K562 (cell line): ENCODE results near the gene TGOLN2. TPM values are rescaled to one million over a fixed set of nuclear protein-coding genes. Genes with fewer than 3 reads are reported as not detected.

Source experiments
- ATAC-seq: fragments of 200-7000 bp; cut with Tn5 transposase; 3 replicates; pipeline ENCODE4 v1.9.1; 2020; ENCODE audit warnings: moderate library complexity
- BruUV-seq: library from RNA; stranded (reverse); fragments of 400-500 nt; replicated peaks from 2 replicates; lab custom pipeline; 2021; lab: Mats Ljungman, UMichigan
- CTCF ChIA-PET: fragments of 300-600 bp; formaldehyde crosslinking; extraction: SDS; loops from one replicate; lab custom pipeline; 2021; ENCODE audit warnings: low intra/inter-chr PET ratio; lab: Yijun Ruan, JAX
- POLR2A ChIA-PET: fragments of 300-600, 350-650 bp; sonication (Branson Sonifier 250); formaldehyde crosslinking; extraction: SDS; loops from one replicate; lab custom pipeline; 2021; ENCODE audit warnings: antibody characterized with exemption, inconsistent platforms; lab: Yijun Ruan, JAX
- DNase-seq, 4 experiments: peaks; one replicate each; pipeline versions ENCODE4 v3.0.0 to v3.0.0-alpha.2; 2011 to 2018; ENCODE audit warnings: low spot score in 3 of 4, mixed read lengths in 3 of 4; ENCODE audit errors: extremely low read depth in 1 of 4
- FAIRE-seq: peaks from 2 replicates; lab custom pipeline; 2011; peaks lifted over from hg19 to GRCh38; lab: Jason Lieb, UNC
- H2AFZ ChIP-seq: 2 replicates; pipeline ENCODE4 v1.6.0; 2011; ENCODE audit warnings: low read depth, low read length, control low read depth, inconsistent platforms
- H3K27ac ChIP-seq: fragments of 200-600 bp; 3 replicates; pipeline ENCODE4 v1.8.0; 2011; ENCODE audit warnings: low read depth, mild to moderate bottlenecking, control low read depth, inconsistent platforms, low read length, moderate library complexity, mixed read lengths; ENCODE audit errors: extremely low read depth
- H3K27me3 ChIP-seq, 2 experiments: fragments of 300-600 bp in 1 of 2; 2 replicates in 1 of 2; 3 replicates in 1 of 2; pipeline versions ENCODE4 v1.6.0 to v1.8.0; 2011; ENCODE audit warnings: inconsistent platforms in 2 of 2, low read length in 2 of 2, mild to moderate bottlenecking in 1 of 2, mixed read lengths in 1 of 2, moderate library complexity in 1 of 2; ENCODE audit not compliant: control insufficient read depth in 2 of 2, insufficient read depth in 2 of 2
- H3K36me3 ChIP-seq: fragments of 300-600 bp; 3 replicates; pipeline ENCODE4 v1.8.0; 2011; ENCODE audit warnings: mild to moderate bottlenecking, low read length, inconsistent platforms; ENCODE audit not compliant: control insufficient read depth, insufficient read depth
- H3K4me1 ChIP-seq, 2 experiments: fragments of 200-600 bp in 1 of 2; replicated peaks in 1 of 2; 2 replicates in 1 of 2; 3 replicates in 1 of 2; pipeline versions ENCODE4 v1.5.1 to v1.8.0; 2011; ENCODE audit warnings: inconsistent platforms in 2 of 2, low read length in 2 of 2, mild to moderate bottlenecking in 1 of 2, mixed read lengths in 1 of 2, moderate library complexity in 1 of 2; ENCODE audit not compliant: control insufficient read depth in 2 of 2, insufficient read depth in 2 of 2
- H3K4me2 ChIP-seq: 2 replicates; pipeline ENCODE4 v1.6.1; 2011; ENCODE audit warnings: low read length, control low read depth, inconsistent platforms, mixed read lengths; ENCODE audit not compliant: insufficient read depth
- H3K4me3 ChIP-seq: fragments of 200-600 bp; sonication (generic), shearing (Covaris generic); 2 replicates; pipeline ENCODE4 v1.5.1; 2016; ENCODE audit warnings: control low read depth, inconsistent platforms
- H3K79me2 ChIP-seq: fragments of 200-600 bp; 3 replicates; pipeline ENCODE4 v1.8.0; 2011; ENCODE audit warnings: low read length, inconsistent platforms; ENCODE audit not compliant: control insufficient read depth, insufficient read depth
- H3K9ac ChIP-seq, 2 experiments: 2 replicates each; pipeline versions ENCODE4 v1.6.0 to v1.6.1; 2011; ENCODE audit warnings: low read depth in 2 of 2, low read length in 2 of 2, control low read depth in 1 of 2, inconsistent platforms in 1 of 2, mild to moderate bottlenecking in 1 of 2, mixed read lengths in 1 of 2; ENCODE audit not compliant: insufficient read depth in 1 of 2
- H3K9me1 ChIP-seq: one replicate; pipeline ENCODE4 v1.6.0; 2011; ENCODE audit warnings: inconsistent platforms, mild to moderate bottlenecking, low read length, moderate library complexity; ENCODE audit not compliant: control insufficient read depth, insufficient read depth
- H3K9me3 ChIP-seq: replicated peaks from 2 replicates; pipeline ENCODE4 v1.5.1; 2011; ENCODE audit warnings: low read depth, low read length, inconsistent platforms; ENCODE audit not compliant: control insufficient read depth, insufficient read depth
- H4K20me1 ChIP-seq: replicated peaks from 2 replicates; pipeline ENCODE4 v1.6.1; 2011; ENCODE audit warnings: low read length, inconsistent platforms, mixed read lengths; ENCODE audit not compliant: control insufficient read depth, insufficient read depth
- ARNT ChIP-seq, 2 experiments: fragments of 450-650 bp; IDR thresholded peaks; 2 replicates each; pipeline ENCODE4 v1.6.1; 2016; ENCODE audit warnings: mild to moderate bottlenecking in 1 of 2
- ERF ChIP-seq: fragments of 450-650 bp; formaldehyde crosslinking; IDR thresholded peaks from 2 replicates; pipeline ENCODE4 v1.4.0; 2020; ENCODE audit warnings: mild to moderate bottlenecking, mixed read lengths
- HOXB6 ChIP-seq: fragments of 250-450 bp; sonication (Bioruptor Pico); IDR thresholded peaks from 2 replicates; pipeline ENCODE4 v1.5.1; 2022; ENCODE audit warnings: mild to moderate bottlenecking, borderline replicate concordance
- JUN ChIP-seq, 2 experiments: sonication (generic) in 1 of 2; formaldehyde crosslinking in 1 of 2; IDR thresholded peaks; 2 replicates each; pipeline versions ENCODE4 v1.6.1 to v1.8.0; 2012 to 2022; ENCODE audit warnings: borderline replicate concordance in 2 of 2, mild to moderate bottlenecking in 2 of 2, improper control_type of control experiment in 1 of 2, low read depth in 1 of 2, low read length in 1 of 2, missing genetic modification reagents in 1 of 2
- KAT7 ChIP-seq: sonication (generic); formaldehyde crosslinking; IDR thresholded peaks from 2 replicates; pipeline ENCODE4 v1.8.0; 2022; ENCODE audit warnings: missing genetic modification reagents, mild to moderate bottlenecking, borderline replicate concordance
- MCM3 ChIP-seq: fragments of 450-650 bp; IDR thresholded peaks from 2 replicates; pipeline ENCODE4 v1.6.1; 2016
- MTA3 ChIP-seq: fragments of 450-650 bp; formaldehyde crosslinking; IDR thresholded peaks from 2 replicates; pipeline ENCODE4 v1.6.1; 2017; ENCODE audit warnings: mild to moderate bottlenecking, borderline replicate concordance
- NCOA1 ChIP-seq: fragments of 450-650 bp; IDR thresholded peaks from 2 replicates; pipeline ENCODE4 v1.6.1; 2016; ENCODE audit warnings: low read depth
- NFE2L1 ChIP-seq: fragments of 450-650 bp; IDR thresholded peaks from 2 replicates; pipeline ENCODE4 v1.6.1; 2016; ENCODE audit warnings: missing genetic modification characterization, low read depth, mild to moderate bottlenecking, missing compliant biosample characterization, moderate library complexity, borderline replicate concordance
- NFXL1 ChIP-seq: fragments of 450-650 bp; formaldehyde crosslinking; IDR thresholded peaks from 2 replicates; pipeline ENCODE4 v1.4.0; 2021; ENCODE audit warnings: mild to moderate bottlenecking
- SLC30A9 ChIP-seq: fragments of 250-450 bp; sonication (Bioruptor Pico); IDR thresholded peaks from 2 replicates; pipeline ENCODE4 v1.8.0; 2022; ENCODE audit warnings: mild to moderate bottlenecking, moderate library complexity
- SMARCE1 ChIP-seq: fragments of 450-650 bp; IDR thresholded peaks from 2 replicates; pipeline ENCODE4 v1.7.1; 2016; ENCODE audit warnings: mild to moderate bottlenecking
- ZFX ChIP-seq: sonication (generic); formaldehyde crosslinking; IDR thresholded peaks from 2 replicates; pipeline ENCODE4 v1.8.0; 2022; ENCODE audit warnings: mild to moderate bottlenecking, missing genetic modification reagents, moderate library complexity
- whole genome bisulfite sequencing: fragments of 100-300 bp; shearing (Covaris generic); methylation state at CpG from one replicate; pipeline ENCODE4 v1.1.6; 2016; ENCODE audit warnings: low coverage, mixed read lengths; ENCODE audit not compliant: insufficient coverage; ENCODE audit errors: missing lambda C conversion rate; 5-methylcytosine and 5-hydroxymethylcytosine counted together
- in situ Hi-C: fragments of 300-500 bp; cut with MboI; formaldehyde crosslinking; loops from 4 replicates; pipeline ENCODE4 v1.15.0; 2018; ENCODE audit warnings: inconsistent platforms, mixed read lengths
- intact Hi-C: fragments of 100-400 bp; cut with micrococcal nuclease; formaldehyde crosslinking; loops from 2 replicates; pipeline ENCODE4 v1.14.2; 2022
- polyA plus RNA-seq, 8 experiments: library from polyadenylated mRNA; depleted of rRNA in 4 of 8; stranded (reverse) in 5 of 8; unstranded in 3 of 8; fragments of >200 nt; fragmentation: Nextera tagmentation in 2 of 8; fragmentation: Illumina TruSeq in 1 of 8; extraction: Ambion mirVana in 2 of 8; extraction: Trizol in 1 of 8; gene quantifications; 2 replicates each; pipeline versions ENCODE4 v1.2.1 to v1.2.3, GENCODE V29; 2011 to 2014; ENCODE audit warnings: inconsistent platforms in 1 of 8, missing spikeins in 1 of 8
- total RNA-seq, 7 experiments: library from RNA; depleted of rRNA in 6 of 7; stranded (reverse); fragments of >200 nt in 6 of 7; fragmentation: Illumina TruSeq in 2 of 7; extraction: Trizol in 2 of 7; gene quantifications; 2 replicates each; pipeline versions ENCODE4 v1.2.1 to v1.2.3, GENCODE V29; 2011 to 2021; ENCODE audit warnings: low replicate concordance in 1 of 7
- TF ChIP-seq, protein P1 (sequence below): sonication (generic); formaldehyde crosslinking; IDR thresholded peaks from 2 replicates; pipeline ENCODE4 v1.8.1; 2023; ENCODE audit warnings: mild to moderate bottlenecking, missing genetic modification reagents

The TGOLN2 gene
- total and polyA plus RNA-seq, 9 of the 15 experiments (the other 6 are each of a cell fraction or from before 2014, with no cell fraction given), result 13.0 to 66.5 (median 35.9) TPM

DNA sequence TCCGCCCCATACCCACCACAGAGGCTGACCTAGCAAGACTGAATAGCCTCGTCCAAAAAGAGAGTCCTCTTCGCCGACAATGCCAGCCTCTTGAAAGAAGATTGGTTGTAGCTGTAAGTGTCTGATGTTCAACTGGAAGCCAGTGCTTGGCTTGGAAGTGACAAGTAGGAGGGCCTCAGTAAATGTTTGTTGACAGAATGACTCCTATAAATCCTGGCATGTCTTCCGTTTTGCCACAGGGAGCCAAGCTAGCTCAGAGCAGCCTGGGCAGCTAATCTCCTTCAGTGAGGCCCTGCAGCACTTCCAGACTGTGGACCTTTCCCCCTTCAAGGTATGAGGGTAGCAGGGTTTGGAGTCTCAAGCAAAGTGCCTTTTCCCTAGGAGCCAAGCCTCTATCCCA, 41.7 kb upstream of the TGOLN2 start:
- Histone ChIP-seq H3K27me3 (no peaks in the 10 kb centered on the region), H3K4me1 (no peaks in the 10 kb centered on the region), H3K9me1 (peaks cover 2% of the 10 kb centered on the region), H3K79me2 (no peaks in the 10 kb centered on the region), H2AFZ (no peak overlapping the region)
- POLR2A ChIA-PET, result interaction anchor here (1.1 to 2.6 kb wide), 4 partner anchors 15 to 179 kb away, joined by 4 to 17 read pairs (median 6); partner anchors contain the start of genes ELMOD3, MAT2A and RETSAT
- FAIRE-seq, result no peak
- intact Hi-C loops, result no loop called here
- no TSS peak for BruUV-seq
- WGBS, result 65% methylated on average over 5 of the region's 5 CpGs
- no peak for DNase-seq
- TF ChIP-seq, protein P1, sequence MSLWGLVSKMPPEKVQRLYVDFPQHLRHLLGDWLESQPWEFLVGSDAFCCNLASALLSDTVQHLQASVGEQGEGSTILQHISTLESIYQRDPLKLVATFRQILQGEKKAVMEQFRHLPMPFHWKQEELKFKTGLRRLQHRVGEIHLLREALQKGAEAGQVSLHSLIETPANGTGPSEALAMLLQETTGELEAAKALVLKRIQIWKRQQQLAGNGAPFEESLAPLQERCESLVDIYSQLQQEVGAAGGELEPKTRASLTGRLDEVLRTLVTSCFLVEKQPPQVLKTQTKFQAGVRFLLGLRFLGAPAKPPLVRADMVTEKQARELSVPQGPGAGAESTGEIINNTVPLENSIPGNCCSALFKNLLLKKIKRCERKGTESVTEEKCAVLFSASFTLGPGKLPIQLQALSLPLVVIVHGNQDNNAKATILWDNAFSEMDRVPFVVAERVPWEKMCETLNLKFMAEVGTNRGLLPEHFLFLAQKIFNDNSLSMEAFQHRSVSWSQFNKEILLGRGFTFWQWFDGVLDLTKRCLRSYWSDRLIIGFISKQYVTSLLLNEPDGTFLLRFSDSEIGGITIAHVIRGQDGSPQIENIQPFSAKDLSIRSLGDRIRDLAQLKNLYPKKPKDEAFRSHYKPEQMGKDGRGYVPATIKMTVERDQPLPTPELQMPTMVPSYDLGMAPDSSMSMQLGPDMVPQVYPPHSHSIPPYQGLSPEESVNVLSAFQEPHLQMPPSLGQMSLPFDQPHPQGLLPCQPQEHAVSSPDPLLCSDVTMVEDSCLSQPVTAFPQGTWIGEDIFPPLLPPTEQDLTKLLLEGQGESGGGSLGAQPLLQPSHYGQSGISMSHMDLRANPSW (CRISPR knock-in tag), result no peak
- TF ChIP-seq MCM3, result no peak
- no peak for TF ChIP-seq MTA3
- no peak for TF ChIP-seq ERF (CRISPR knock-in tag)
- no peak for TF ChIP-seq KAT7 (CRISPR knock-in tag)
- TF ChIP-seq NFE2L1, result no peak
- TF ChIP-seq ARNT (IDR thresholded peaks at IDR 0.05), result no peak
- TF ChIP-seq JUN (IDR thresholded peaks at IDR 0.05; ENCODE audit: borderline replicate concordance, low read depth, low read length), result no peak
- TF ChIP-seq JUN (CRISPR knock-in tag; IDR thresholded peaks at IDR 0.05; ENCODE audit: borderline replicate concordance), result no peak
- TF ChIP-seq NFXL1 (CRISPR knock-in tag), result no peak
- no peak for TF ChIP-seq NCOA1
- no peak for TF ChIP-seq SMARCE1
- TF ChIP-seq HOXB6 (CRISPR knock-in tag), result no peak
- TF ChIP-seq ZFX, result no peak
- TF ChIP-seq SLC30A9 (CRISPR knock-in tag), result no peak
- TF ChIP-seq, all 486 proteins: peak for 0
- Histone ChIP-seq H4K20me1 (no peaks in the 10 kb centered on the region), H3K4me3 (no peak overlapping the region), H3K9ac (no peak overlapping the region), H3K9me3 (no peaks in the 10 kb centered on the region), H3K4me2 (no peak overlapping the region), H3K36me3 (no peaks in the 10 kb centered on the region), H3K27ac (no peak overlapping the region)
- in situ Hi-C loops, result no loop called here
- ATAC-seq, result no peak
- CTCF ChIA-PET, result no interaction called here
